ENCODE results near the gene NCR2. TPM values are rescaled to one million over a fixed set of nuclear protein-coding genes. Genes with fewer than 3 reads are reported as not detected.

The NCR2 gene
- total RNA-seq, 1 experiment from 2014 or later: not detected

GRCh38 chr6:41347378-41348050 is 12.1 kb downstream of the NCR2 start:
- Mint-ChIP-seq H3K27me3 (ENCODE audit: unreplicated experiment) (peaks cover 96% of the 10 kb centered on the region), H3K9me3 (ENCODE audit: low read depth, unreplicated experiment) (peaks cover 5% of the 10 kb centered on the region), H3K4me3 (ENCODE audit: low read depth, unreplicated experiment) (no peak overlapping the region), H3K27ac (ENCODE audit: unreplicated experiment) (no peak overlapping the region), H3K4me1 (ENCODE audit: low read depth, unreplicated experiment) (peaks cover 6% of the 10 kb centered on the region), H3K36me3 (ENCODE audit: insufficient read depth, unreplicated experiment) (no peaks in the 10 kb centered on the region)
- intact Hi-C loops (cut with micrococcal nuclease; ENCODE audit: unreplicated experiment): no loop called here
- DNase-seq: no peak
- no TSS peak for BruUV-seq (replicated peaks)
- TF ChIP-seq CTCF (IDR thresholded peaks at IDR 0.05; ENCODE audit: unreplicated experiment): no peak
- CTCF ChIA-PET: interaction anchor here (0.5 kb wide), 1 partner anchor 314 kb away, joined by 3 read pairs; no protein-coding TSS in a partner anchor

DNA sequence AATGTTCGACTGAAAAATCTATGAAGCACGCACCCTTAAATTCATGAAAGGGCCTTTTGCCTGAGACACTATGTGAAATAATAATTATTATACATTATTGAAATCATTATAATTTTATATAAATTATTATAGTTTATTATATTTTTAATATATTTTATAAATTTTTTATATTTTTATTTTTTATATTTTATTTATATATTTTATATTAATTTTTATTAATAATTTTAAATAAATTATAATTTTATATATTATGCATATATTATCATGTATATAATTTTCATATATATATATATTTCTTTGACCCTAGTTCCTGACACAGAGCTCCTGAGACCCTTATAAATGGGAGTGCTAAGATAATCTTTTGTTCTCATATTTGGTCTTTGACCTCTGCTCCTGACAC is 13.5 kb downstream of the NCR2 start:
- DNase-seq: no peak
- H3K27ac Mint-ChIP-seq (ENCODE audit: unreplicated experiment): no peak overlapping the region
- CTCF ChIA-PET: interaction anchor here (0.6 kb wide), 1 partner anchor 121 kb away, joined by 4 read pairs; no protein-coding TSS in a partner anchor
- no peaks in the 10 kb centered on the region for H3K36me3 Mint-ChIP-seq (ENCODE audit: insufficient read depth, unreplicated experiment)
- H3K27me3 Mint-ChIP-seq (ENCODE audit: unreplicated experiment): peaks cover 96% of the 10 kb centered on the region
- intact Hi-C loops (cut with micrococcal nuclease; ENCODE audit: unreplicated experiment): no loop called here
- H3K4me1 Mint-ChIP-seq (ENCODE audit: low read depth, unreplicated experiment): peaks cover 13% of the 10 kb centered on the region
- BruUV-seq (replicated peaks): no TSS peak
- no peak for TF ChIP-seq CTCF (IDR thresholded peaks at IDR 0.05; ENCODE audit: unreplicated experiment)
- no peak overlapping the region for H3K4me3 Mint-ChIP-seq (ENCODE audit: low read depth, unreplicated experiment)
- peaks cover 5% of the 10 kb centered on the region for H3K9me3 Mint-ChIP-seq (ENCODE audit: low read depth, unreplicated experiment)

DNA sequence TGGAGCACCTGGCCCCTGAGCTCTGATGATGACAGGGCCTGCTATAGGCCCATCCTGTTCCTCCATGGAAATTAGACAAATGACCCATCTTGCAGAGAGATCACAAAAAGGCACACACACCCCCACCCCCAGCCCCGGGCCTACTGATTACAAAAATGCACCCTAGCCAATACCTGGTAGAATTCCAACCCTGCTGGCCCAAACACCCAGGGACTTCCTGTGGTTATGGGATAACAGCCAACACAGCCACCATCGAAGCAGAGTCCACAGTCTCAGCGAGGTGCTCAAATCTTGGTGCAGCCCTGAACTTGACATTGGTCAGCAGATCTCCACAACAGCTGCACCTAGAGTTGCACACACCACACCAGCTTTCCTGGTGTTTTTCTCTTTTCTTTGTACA is 17.0 kb downstream of the NCR2 start:
- CTCF ChIA-PET: no interaction called here
- peaks cover 13% of the 10 kb centered on the region for H3K4me1 Mint-ChIP-seq (ENCODE audit: low read depth, unreplicated experiment)
- no TSS peak for BruUV-seq (replicated peaks)
- H3K27me3 Mint-ChIP-seq (ENCODE audit: unreplicated experiment): peaks cover 92% of the 10 kb centered on the region
- H3K27ac Mint-ChIP-seq (ENCODE audit: unreplicated experiment): no peak overlapping the region
- DNase-seq: no peak
- H3K4me3 Mint-ChIP-seq (ENCODE audit: low read depth, unreplicated experiment): no peak overlapping the region
- TF ChIP-seq CTCF (IDR thresholded peaks at IDR 0.05; ENCODE audit: unreplicated experiment): no peak
- intact Hi-C loops (cut with micrococcal nuclease; ENCODE audit: unreplicated experiment): no loop called here
- peaks cover 3% of the 10 kb centered on the region for H3K9me3 Mint-ChIP-seq (ENCODE audit: low read depth, unreplicated experiment)
- no peaks in the 10 kb centered on the region for H3K36me3 Mint-ChIP-seq (ENCODE audit: insufficient read depth, unreplicated experiment)

- Mint-ChIP-seq H3K27me3 (ENCODE audit: unreplicated experiment) (peaks cover 87% of the 10 kb centered on the region), H3K36me3 (ENCODE audit: insufficient read depth, unreplicated experiment) (no peaks in the 10 kb centered on the region), H3K9me3 (ENCODE audit: low read depth, unreplicated experiment) (peaks cover 3% of the 10 kb centered on the region), H3K27ac (ENCODE audit: unreplicated experiment) (no peak overlapping the region), H3K4me1 (ENCODE audit: low read depth, unreplicated experiment) (peaks cover 13% of the 10 kb centered on the region), H3K4me3 (ENCODE audit: low read depth, unreplicated experiment) (no peak overlapping the region)
- no peak for TF ChIP-seq CTCF (IDR thresholded peaks at IDR 0.05; ENCODE audit: unreplicated experiment)
- DNase-seq: no peak
- CTCF ChIA-PET: no interaction called here
- intact Hi-C loops (cut with micrococcal nuclease; ENCODE audit: unreplicated experiment): no loop called here
- no TSS peak for BruUV-seq (replicated peaks)
These were observed 17.5 kb downstream of the NCR2 start for GRCh38 chr6:41352907-41353306.
